T-cell (primary cell): ENCODE measurements around the gene CGNL1. TPM values are rescaled to one million over a fixed set of nuclear protein-coding genes. Genes with fewer than 3 reads are reported as not detected.

Experiments
- ATAC-seq, 4 experiments: fragments of 200-7000 bp in 3 of 4; fragments of 150-1000 bp in 1 of 4; cut with Tn5 transposase; replicated peaks in 1 of 4; 1 replicate in 3 of 4; 2 replicates in 1 of 4; pipeline ENCODE4 v1.10.0; 2021; ENCODE audit warnings: moderate library complexity in 3 of 4, mild to moderate bottlenecking in 2 of 4, moderate number of reproducible peaks in 1 of 4
- CTCF ChIA-PET, 2 donors: fragments of 300-600 bp; sonication (Branson Sonifier 250); formaldehyde crosslinking; loops; one replicate each; lab custom pipeline; 2022; ENCODE audit warnings: antibody characterized with exemption in 2 of 2; lab: Charles Lee
- POLR2A ChIA-PET, 2 donors: fragments of 300-600 bp; sonication (Branson Sonifier 250); formaldehyde crosslinking; loops; one replicate each; lab custom pipeline; 2022; ENCODE audit warnings: antibody characterized with exemption in 2 of 2; lab: Charles Lee
- DNase-seq, 35 experiments: peaks; one replicate each; pipeline versions ENCODE4 v3.0.0 to v3.0.0-alpha.2; 2013 to 2023
- H3K27ac ChIP-seq: one replicate; pipeline ENCODE4 v1.5.1; 2013; ENCODE audit warnings: low read length
- H3K27me3 ChIP-seq, 2 experiments: replicated peaks in 1 of 2; 1 replicate in 1 of 2; 2 replicates in 1 of 2; pipeline versions ENCODE4 v1.6.1 to v1.7.0; 2013; ENCODE audit warnings: low read length in 1 of 2, mixed read lengths in 1 of 2; ENCODE audit not compliant: control insufficient read depth in 2 of 2, insufficient read depth in 2 of 2; ENCODE audit errors: extremely low read depth in 1 of 2
- H3K36me3 ChIP-seq, 2 donors: 1 replicate in 1 of 2; 2 replicates in 1 of 2; pipeline versions ENCODE4 v1.6.1 to v1.7.0; 2013; ENCODE audit warnings: low read length in 1 of 2; ENCODE audit not compliant: control insufficient read depth in 2 of 2, insufficient read depth in 1 of 2; ENCODE audit errors: extremely low read depth in 1 of 2
- H3K4me1 ChIP-seq, 2 experiments: 1 replicate in 1 of 2; 2 replicates in 1 of 2; pipeline versions ENCODE4 v1.6.1 to v1.7.0; 2013; ENCODE audit warnings: low read length in 2 of 2, mixed read lengths in 1 of 2; ENCODE audit not compliant: insufficient read depth in 2 of 2, control insufficient read depth in 1 of 2; ENCODE audit errors: extremely low read depth in 1 of 2
- H3K4me3 ChIP-seq, 2 donors: 1 replicate in 1 of 2; 2 replicates in 1 of 2; pipeline versions ENCODE4 v1.5.1 to v1.7.0; 2013; ENCODE audit warnings: mild to moderate bottlenecking in 2 of 2, low read length in 1 of 2, moderate library complexity in 1 of 2; ENCODE audit not compliant: control insufficient read depth in 1 of 2; ENCODE audit errors: extremely low read depth in 1 of 2
- H3K9me3 ChIP-seq: 2 replicates; pipeline ENCODE4 v1.7.0; 2013
- H3K27ac Mint-ChIP-seq, 2 donors: one replicate each; pipeline ENCODE4 v1.8.0; 2020 to 2021; ENCODE audit warnings: mild to moderate bottlenecking in 2 of 2, mixed read lengths in 2 of 2
- H3K27me3 Mint-ChIP-seq, 2 donors: one replicate each; pipeline ENCODE4 v1.8.0; 2021 to 2022; ENCODE audit warnings: mixed read lengths in 2 of 2
- H3K36me3 Mint-ChIP-seq: one replicate; pipeline ENCODE4 v1.8.0; 2021; ENCODE audit warnings: mixed read lengths
- H3K4me1 Mint-ChIP-seq, 3 donors: one replicate each; pipeline ENCODE4 v1.8.0; 2020 to 2022; ENCODE audit warnings: mixed read lengths in 3 of 3, mild to moderate bottlenecking in 1 of 3
- H3K4me3 Mint-ChIP-seq, 3 donors: one replicate each; pipeline ENCODE4 v1.8.0; 2020 to 2022; ENCODE audit warnings: mild to moderate bottlenecking in 3 of 3, mixed read lengths in 3 of 3, moderate library complexity in 3 of 3
- H3K9me3 Mint-ChIP-seq, 3 donors: one replicate each; pipeline ENCODE4 v1.8.0; 2020 to 2022; ENCODE audit warnings: mixed read lengths in 3 of 3
- WGBS: methylation state at CpG from one replicate; pipeline ENCODE4 v1.1.5; 2013; ENCODE audit warnings: missing lambda C conversion rate; ENCODE audit not compliant: insufficient coverage; 5-methylcytosine and 5-hydroxymethylcytosine counted together
- total RNA-seq, 35 experiments: library from RNA in 6 of 35; stranded (reverse) in 6 of 35; fragments of 120-200 nt in 1 of 35; gene quantifications; one replicate each; pipeline versions ENCODE4 v1.2.1 to v1.2.4 and lab custom pipeline; 2013 to 2026

CGNL1 gene
- total RNA-seq, 5 donors from 2014 or later (not counting 1 experiment from before 2014, with no cell fraction given) = 0.13 to 0.18 (median 0.16) TPM; not detected in 2

- Mint-ChIP-seq H3K36me3 (no peaks in the 10 kb centered on the region), H3K27ac (no peak overlapping the region)
- CTCF ChIA-PET = no interaction called here
Observed at GRCh38 chr15:57345584-57345983, 30.7 kb upstream of the CGNL1 start.

GRCh38 chr15:57348081-57348480 lies 28.2 kb upstream of the CGNL1 start:
- CTCF ChIA-PET = no interaction called here
- POLR2A ChIA-PET = no interaction called here
- no peak overlapping the region for H3K27ac Mint-ChIP-seq
- Histone ChIP-seq H3K4me3 (no peak overlapping the region), H3K4me1 (no peaks in the 10 kb centered on the region), H3K27me3 (peaks cover 0 to 7% of the 10 kb centered on the region in 2 experiments), H3K36me3 (no peaks in the 10 kb centered on the region), H3K9me3 (no peaks in the 10 kb centered on the region), H3K27ac (no peak overlapping the region)
- no peaks in the 10 kb centered on the region for H3K36me3 Mint-ChIP-seq
- WGBS = no CpG with 5 or more reads among the region's 1 CpG
- no peak overlapping the region for H3K4me3 Mint-ChIP-seq
- peaks cover 0 to 4% of the 10 kb centered on the region in 2 donors for H3K27me3 Mint-ChIP-seq
- no peak for ATAC-seq
- H3K9me3 Mint-ChIP-seq = no peaks in the 10 kb centered on the region
- no peak for DNase-seq
- H3K4me1 Mint-ChIP-seq = no peaks in the 10 kb centered on the region

More at GRCh38 chr15:57345584-57345983, 30.7 kb upstream of the CGNL1 start:
- H3K4me3 Mint-ChIP-seq = no peak overlapping the region
- H3K4me1 Mint-ChIP-seq = no peaks in the 10 kb centered on the region
- Histone ChIP-seq H3K36me3 (no peaks in the 10 kb centered on the region), H3K27me3 (peaks cover 0 to 7% of the 10 kb centered on the region in 2 experiments), H3K4me1 (no peaks in the 10 kb centered on the region), H3K27ac (no peak overlapping the region), H3K4me3 (no peak overlapping the region), H3K9me3 (no peaks in the 10 kb centered on the region)
- DNase-seq (no peak), ATAC-seq (no peak)
- 91% methylated on average over 1 of the region's 5 CpGs for WGBS
- POLR2A ChIA-PET = no interaction called here
- H3K9me3 Mint-ChIP-seq = no peaks in the 10 kb centered on the region
- peaks cover 2 to 3% of the 10 kb centered on the region in 2 donors for H3K27me3 Mint-ChIP-seq

GRCh38 chr15:57352535-57353316 lies 23.6 kb upstream of the CGNL1 start:
- DNase-seq = no peak
- Histone ChIP-seq H3K36me3 (no peaks in the 10 kb centered on the region), H3K4me3 (no peak overlapping the region), H3K27me3 (peaks cover 0 to 12% of the 10 kb centered on the region in 2 experiments), H3K9me3 (no peaks in the 10 kb centered on the region), H3K27ac (no peak overlapping the region), H3K4me1 (no peaks in the 10 kb centered on the region)
- Mint-ChIP-seq H3K4me3 (no peak overlapping the region), H3K27ac (no peak overlapping the region), H3K4me1 (no peaks in the 10 kb centered on the region), H3K9me3 (no peaks in the 10 kb centered on the region), H3K36me3 (no peaks in the 10 kb centered on the region), H3K27me3 (peaks cover 11 to 13% of the 10 kb centered on the region in 2 donors)
- 85% methylated on average over 14 of the region's 17 CpGs for WGBS
- ATAC-seq = no peak
- ChIA-PET POLR2A (no interaction called here), CTCF (interaction anchor here (0.6 to 0.7 kb wide), 2 partner anchors 8 to 16 kb away, joined by 3 to 8 read pairs; no protein-coding TSS in a partner anchor)

- ChIA-PET CTCF (interaction anchor here in 1 of 2 donors (0.7 kb wide), 1 partner anchor 9 kb away, joined by 3 read pairs; no protein-coding TSS in a partner anchor), POLR2A (no interaction called here)
- Histone ChIP-seq H3K4me1 (no peaks in the 10 kb centered on the region), H3K36me3 (no peaks in the 10 kb centered on the region), H3K27me3 (peaks cover 0 to 12% of the 10 kb centered on the region in 2 experiments), H3K4me3 (no peak overlapping the region), H3K9me3 (no peaks in the 10 kb centered on the region), H3K27ac (no peak overlapping the region)
- ATAC-seq = no peak
- no peak overlapping the region for H3K4me3 Mint-ChIP-seq
- 68% methylated on average over 7 of the region's 10 CpGs for WGBS
- no peak overlapping the region for H3K27ac Mint-ChIP-seq
- no peak for DNase-seq
- H3K27me3 Mint-ChIP-seq = peaks cover 13% of the 10 kb centered on the region in 2 donors
- no peaks in the 10 kb centered on the region for H3K4me1 Mint-ChIP-seq
- H3K36me3 Mint-ChIP-seq = no peaks in the 10 kb centered on the region
- H3K9me3 Mint-ChIP-seq = no peaks in the 10 kb centered on the region
Observed at GRCh38 chr15:57353317-57353804, 22.9 kb upstream of the CGNL1 start.

- POLR2A ChIA-PET = no interaction called here
- WGBS = 80% methylated on average over 6 of the region's 7 CpGs
- Histone ChIP-seq H3K4me1 (no peaks in the 10 kb centered on the region), H3K9me3 (no peaks in the 10 kb centered on the region), H3K27me3 (peaks cover 0 to 12% of the 10 kb centered on the region in 2 experiments), H3K27ac (no peak overlapping the region), H3K4me3 (no peak overlapping the region), H3K36me3 (no peaks in the 10 kb centered on the region)
- H3K27ac Mint-ChIP-seq = no peak overlapping the region
- H3K36me3 Mint-ChIP-seq = no peaks in the 10 kb centered on the region
- no peak overlapping the region for H3K4me3 Mint-ChIP-seq
- H3K9me3 Mint-ChIP-seq = no peaks in the 10 kb centered on the region
- H3K4me1 Mint-ChIP-seq = no peaks in the 10 kb centered on the region
- ATAC-seq = no peak
- H3K27me3 Mint-ChIP-seq = peaks cover 13% of the 10 kb centered on the region in 2 donors
- no peak for DNase-seq
- CTCF ChIA-PET = no interaction called here
Observed at GRCh38 chr15:57354436-57355123, 21.7 kb upstream of the CGNL1 start.

- Histone ChIP-seq H3K27ac (no peak overlapping the region), H3K4me3 (no peak overlapping the region), H3K4me1 (no peaks in the 10 kb centered on the region), H3K36me3 (no peaks in the 10 kb centered on the region), H3K27me3 (peaks cover 0 to 12% of the 10 kb centered on the region in 2 experiments), H3K9me3 (no peaks in the 10 kb centered on the region)
- POLR2A ChIA-PET = no interaction called here
- Mint-ChIP-seq H3K27ac (no peak overlapping the region), H3K36me3 (no peaks in the 10 kb centered on the region), H3K4me1 (no peaks in the 10 kb centered on the region), H3K9me3 (no peaks in the 10 kb centered on the region), H3K4me3 (no peak overlapping the region), H3K27me3 (peaks cover 13% of the 10 kb centered on the region in 2 donors)
- DNase-seq = no peak
- WGBS = 91% methylated on average over 3 of the region's 8 CpGs
- CTCF ChIA-PET = no interaction called here
- ATAC-seq = no peak
Observed at GRCh38 chr15:57355259-57355658, 21.0 kb upstream of the CGNL1 start.
